Natural killer cell (primary cell): ENCODE results near the gene MAP7D2. TPM values are rescaled to one million over a fixed set of nuclear protein-coding genes. Genes with fewer than 3 reads are reported as not detected.
"Not testable (repeated sequence)": the region's sequence is repeated elsewhere in the genome, so short reads cannot be mapped to it uniquely, and the experiment has no call there.

ENCODE experiments used
- ATAC-seq, 3 donors: fragments of 150-1000 bp in 2 of 3; fragments of 200-7000 bp in 1 of 3; cut with Tn5 transposase; 1 replicate in 1 of 3; 2 replicates in 2 of 3; pipeline ENCODE4 v1.10.0; 2021; ENCODE audit warnings: mild to moderate bottlenecking in 2 of 3, moderate library complexity in 2 of 3
- DNase-seq, 2 donors: peaks; one replicate each; pipeline versions ENCODE4 v3.0.0 to v3.0.0-alpha.2; 2013 to 2021; ENCODE audit warnings: mixed read lengths in 1 of 2
- H3K27ac ChIP-seq: one replicate; pipeline ENCODE4 v1.5.1; 2013; ENCODE audit warnings: mild to moderate bottlenecking, low read length
- H3K27me3 ChIP-seq: one replicate; pipeline ENCODE4 v1.6.1; 2013; ENCODE audit warnings: low read length; ENCODE audit not compliant: control insufficient read depth, insufficient read depth
- H3K36me3 ChIP-seq: one replicate; pipeline ENCODE4 v1.6.1; 2013; ENCODE audit warnings: low read length; ENCODE audit not compliant: control insufficient read depth, insufficient read depth
- H3K4me1 ChIP-seq: one replicate; pipeline ENCODE4 v1.6.1; 2013; ENCODE audit warnings: low read length; ENCODE audit not compliant: control insufficient read depth, insufficient read depth
- H3K4me3 ChIP-seq: one replicate; pipeline ENCODE4 v1.5.1; 2013; ENCODE audit warnings: low read length
- H3K9me3 ChIP-seq: one replicate; pipeline ENCODE4 v1.6.1; 2013; ENCODE audit warnings: low read length; ENCODE audit not compliant: control insufficient read depth, insufficient read depth
- H3K27ac Mint-ChIP-seq, 2 donors: one replicate each; pipeline ENCODE4 v1.8.0; 2022; ENCODE audit warnings: mild to moderate bottlenecking in 2 of 2, mixed read lengths in 2 of 2, moderate library complexity in 1 of 2
- H3K27me3 Mint-ChIP-seq, 2 donors: one replicate each; pipeline ENCODE4 v1.8.0; 2022; ENCODE audit warnings: low read depth in 2 of 2, mixed read lengths in 2 of 2
- H3K36me3 Mint-ChIP-seq: one replicate; pipeline ENCODE4 v1.8.0; 2022; ENCODE audit warnings: mixed read lengths
- H3K4me1 Mint-ChIP-seq, 2 donors: one replicate each; pipeline ENCODE4 v1.8.0; 2022; ENCODE audit warnings: mixed read lengths in 2 of 2
- H3K4me3 Mint-ChIP-seq: one replicate; pipeline ENCODE4 v1.8.0; 2022; ENCODE audit warnings: mild to moderate bottlenecking, moderate library complexity, mixed read lengths
- H3K9me3 Mint-ChIP-seq, 2 donors: one replicate each; pipeline ENCODE4 v1.8.0; 2022; ENCODE audit warnings: mixed read lengths in 2 of 2
- CTCF ChIP-seq: fragments of 200-600 bp; IDR thresholded peaks from one replicate; pipeline ENCODE4 v1.8.0; 2022; ENCODE audit warnings: antibody characterized with exemption
- WGBS: methylation state at CpG from one replicate; pipeline ENCODE4 v1.1.7; 2013; ENCODE audit warnings: missing lambda C conversion rate; ENCODE audit not compliant: insufficient coverage; 5-methylcytosine and 5-hydroxymethylcytosine counted together
- intact Hi-C: fragments of 100-400 bp; cut with micrococcal nuclease; formaldehyde crosslinking; loops from one replicate; pipeline ENCODE4 v1.14.2; 2022
- total RNA-seq, 4 donors: library from RNA; stranded (reverse); fragments of 120-200 nt in 1 of 4; gene quantifications; one replicate each; pipeline versions ENCODE4 v1.2.3 to v1.2.4, GENCODE V29; 2013 to 2022

The MAP7D2 gene
- total RNA-seq, 3 donors from 2014 or later (not counting 1 experiment from before 2014, with no cell fraction given), result 0.09 to 1.5 TPM; not detected in 1

GRCh38 chrX:20129547-20129946 lies 12.8 kb upstream of the MAP7D2 start:
- Mint-ChIP-seq H3K27ac (peak overlapping the region in 1 of 2 donors; percentile 7), H3K27me3 (no peaks in the 10 kb centered on the region), H3K36me3 (peaks cover 17% of the 10 kb centered on the region), H3K4me1 (no peaks in the 10 kb centered on the region), H3K9me3 (no peaks in the 10 kb centered on the region), H3K4me3 (no peak overlapping the region)
- Histone ChIP-seq H3K4me1 (no peaks in the 10 kb centered on the region), H3K36me3 (peaks cover 33% of the 10 kb centered on the region), H3K4me3 (no peak overlapping the region), H3K27ac (no peak overlapping the region), H3K27me3 (no peaks in the 10 kb centered on the region), H3K9me3 (no peaks in the 10 kb centered on the region)
- WGBS, result 100% methylated on average over 1 of the region's 1 CpG
- intact Hi-C loops, result no loop called here
- ATAC-seq, result no peak
- no peak for TF ChIP-seq CTCF
- no peak for DNase-seq

- Mint-ChIP-seq H3K4me3 (no peak overlapping the region), H3K9me3 (no peaks in the 10 kb centered on the region), H3K27ac (peak overlapping the region in 1 of 2 donors; percentile 7), H3K36me3 (peaks cover 17% of the 10 kb centered on the region), H3K27me3 (no peaks in the 10 kb centered on the region), H3K4me1 (no peaks in the 10 kb centered on the region)
- no peaks in the 10 kb centered on the region for H3K9me3 ChIP-seq
- TF ChIP-seq CTCF, result no peak
- no peak for DNase-seq
- 100% methylated on average over 2 of the region's 4 CpGs for WGBS
- no peak for ATAC-seq
- H3K4me3 ChIP-seq, result no peak overlapping the region
- intact Hi-C loops, result no loop called here
- no peak overlapping the region for H3K27ac ChIP-seq
- H3K4me1 ChIP-seq, result no peaks in the 10 kb centered on the region
- peaks cover 31% of the 10 kb centered on the region for H3K36me3 ChIP-seq
- H3K27me3 ChIP-seq, result no peaks in the 10 kb centered on the region
Observed at GRCh38 chrX:20128670-20129069, 12.0 kb upstream of the MAP7D2 start.

- H3K9me3 ChIP-seq, H3K4me1 ChIP-seq, H3K4me3 Mint-ChIP-seq, intact Hi-C loops, H3K27me3 ChIP-seq, H3K27me3 Mint-ChIP-seq, H3K27ac ChIP-seq, H3K9me3 Mint-ChIP-seq, H3K27ac Mint-ChIP-seq, H3K4me3 ChIP-seq, H3K4me1 Mint-ChIP-seq, DNase-seq: not testable (repeated sequence)
- ATAC-seq, result peak; percentile 59 to 79 (median 75)
- no CpG with 5 or more reads among the region's 3 CpGs for WGBS
- H3K36me3 ChIP-seq, result peaks cover 23% of the 10 kb centered on the region
- H3K36me3 Mint-ChIP-seq, result peaks cover 13% of the 10 kb centered on the region
Observed at GRCh38 chrX:20127440-20127839, 10.7 kb upstream of the MAP7D2 start.

GRCh38 chrX:20126833-20127232 lies 10.1 kb upstream of the MAP7D2 start:
- DNase-seq, ATAC-seq, H3K27me3 ChIP-seq, H3K27ac Mint-ChIP-seq, H3K27me3 Mint-ChIP-seq, H3K27ac ChIP-seq, H3K4me1 ChIP-seq, H3K4me1 Mint-ChIP-seq, H3K4me3 Mint-ChIP-seq, H3K4me3 ChIP-seq, H3K36me3 Mint-ChIP-seq, intact Hi-C loops, H3K9me3 Mint-ChIP-seq, H3K9me3 ChIP-seq: not testable (repeated sequence)
- no CpG with 5 or more reads among the region's 1 CpG for WGBS
- peaks cover 23% of the 10 kb centered on the region for H3K36me3 ChIP-seq

GRCh38 chrX:20124964-20125363 lies 8.3 kb upstream of the MAP7D2 start:
- H3K27ac ChIP-seq, result no peak overlapping the region
- H3K27me3 ChIP-seq, result no peaks in the 10 kb centered on the region
- intact Hi-C loops, result no loop called here
- Mint-ChIP-seq H3K27ac (no peak overlapping the region), H3K27me3 (no peaks in the 10 kb centered on the region), H3K36me3 (peaks cover 10% of the 10 kb centered on the region), H3K4me3 (no peak overlapping the region), H3K4me1 (no peaks in the 10 kb centered on the region), H3K9me3 (no peaks in the 10 kb centered on the region)
- no peak overlapping the region for H3K4me3 ChIP-seq
- no peaks in the 10 kb centered on the region for H3K4me1 ChIP-seq
- no peak for ATAC-seq
- DNase-seq, result no peak
- H3K9me3 ChIP-seq, result no peaks in the 10 kb centered on the region
- TF ChIP-seq CTCF, result no peak
- peaks cover 14% of the 10 kb centered on the region for H3K36me3 ChIP-seq
